Measurements from ENCODE around the gene BAIAP3. TPM values are rescaled to one million over a fixed set of nuclear protein-coding genes. Genes with fewer than 3 reads are reported as not detected.
A peak's percentile ranks its signal among the peaks of the same experiment; 100 is the strongest.
"Not testable (repeated sequence)": the region's sequence is repeated elsewhere in the genome, so short reads cannot be mapped to it uniquely, and the experiment has no call there.

BAIAP3 gene
- total RNA-seq, 2 experiments from 2014 or later = 3.2 to 6.3 TPM

DNA sequence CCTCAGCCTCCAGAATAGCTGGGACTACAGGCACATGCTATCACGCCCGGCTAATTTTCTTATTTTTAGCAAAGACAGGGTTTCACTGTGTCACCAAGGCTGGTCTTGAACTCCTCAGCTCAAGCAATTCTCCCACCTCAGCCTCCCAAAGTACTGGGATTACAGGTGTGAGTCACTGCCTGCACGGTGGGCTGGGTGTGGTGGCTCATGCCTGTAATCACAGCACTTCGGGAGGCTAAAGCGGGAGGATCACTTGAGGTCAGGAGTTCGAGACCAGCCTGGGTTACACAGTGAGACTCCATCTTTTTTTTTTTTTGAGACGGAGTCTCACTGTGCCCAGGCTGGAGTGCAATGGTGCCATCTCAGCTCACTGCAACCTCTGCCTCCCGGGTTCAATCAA is 40.6 kb upstream of the BAIAP3 start:
- CTCF ChIA-PET (ENCODE audit: unreplicated experiment); BruUV-seq (replicated peaks); H3K9me2 ChIP-seq (ENCODE audit: insufficient read depth, low read length); H3K9me3 ChIP-seq (ENCODE audit: low read length); H3K4me2 ChIP-seq (ENCODE audit: low read length); H3K79me2 ChIP-seq (ENCODE audit: insufficient read depth, low read depth, low read length); H3K27ac ChIP-seq (ENCODE audit: low read depth, low read length, poor library complexity, severe bottlenecking); H4K20me1 ChIP-seq (ENCODE audit: insufficient read depth, low read length); H2AFZ ChIP-seq (ENCODE audit: low read length); H3K4me3 ChIP-seq (ENCODE audit: low read depth, low read length, poor library complexity, severe bottlenecking); H3K36me3 ChIP-seq (ENCODE audit: insufficient read depth, low read length); DNase-seq (ENCODE audit: low spot score); intact Hi-C loops (cut with micrococcal nuclease; ENCODE audit: unreplicated experiment): not testable (repeated sequence)
- POLR2A ChIA-PET = interaction anchor here (0.8 kb wide), 1 partner anchor 120 kb away, joined by 3 read pairs; no protein-coding TSS in a partner anchor
- peaks cover 19% of the 10 kb centered on the region for H3K4me1 ChIP-seq (ENCODE audit: insufficient read depth, low read length, poor library complexity, severe bottlenecking)

DNA sequence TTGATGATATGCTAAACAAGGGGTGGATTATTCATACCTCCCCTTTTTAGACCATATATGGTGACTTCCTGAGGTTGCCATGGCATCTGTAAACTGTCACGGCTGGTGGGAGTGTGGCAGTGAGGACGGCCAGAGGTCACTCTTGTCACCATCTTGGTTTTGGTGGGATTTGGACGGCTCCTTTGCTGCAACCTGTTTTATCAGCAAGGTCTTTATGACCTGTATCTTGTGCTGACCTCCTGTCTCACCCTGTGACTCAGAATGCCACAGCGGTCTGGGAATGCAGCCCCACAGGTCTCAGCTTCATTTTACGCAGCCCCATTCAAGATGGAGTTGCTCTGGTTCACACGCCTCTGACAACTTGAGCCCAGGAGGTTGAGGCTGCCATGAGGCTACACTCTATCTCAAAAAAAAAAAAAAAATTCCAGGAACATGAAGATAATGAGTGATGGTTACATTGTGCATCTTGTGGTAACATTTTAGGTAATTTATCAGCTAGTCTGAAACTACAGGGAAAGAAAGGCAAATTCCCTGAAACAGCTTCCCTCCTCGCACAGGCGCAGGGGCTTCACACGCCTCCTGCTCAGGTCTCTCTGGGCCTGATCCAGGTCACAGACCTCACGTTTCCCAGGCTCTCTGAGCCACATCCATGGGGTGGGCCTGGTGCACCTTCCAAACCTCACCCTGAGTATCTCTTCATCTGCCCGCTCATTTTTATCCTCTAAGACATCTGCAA is 39.4 kb upstream of the BAIAP3 start:
- BruUV-seq (replicated peaks) = no TSS peak
- peaks cover 19% of the 10 kb centered on the region for H3K4me1 ChIP-seq (ENCODE audit: insufficient read depth, low read length, poor library complexity, severe bottlenecking)
- H3K27ac ChIP-seq (ENCODE audit: low read depth, low read length, poor library complexity, severe bottlenecking) = no peak overlapping the region
- intact Hi-C loops (cut with micrococcal nuclease; ENCODE audit: unreplicated experiment) = no loop called here
- TF ChIP-seq, protein P1, sequence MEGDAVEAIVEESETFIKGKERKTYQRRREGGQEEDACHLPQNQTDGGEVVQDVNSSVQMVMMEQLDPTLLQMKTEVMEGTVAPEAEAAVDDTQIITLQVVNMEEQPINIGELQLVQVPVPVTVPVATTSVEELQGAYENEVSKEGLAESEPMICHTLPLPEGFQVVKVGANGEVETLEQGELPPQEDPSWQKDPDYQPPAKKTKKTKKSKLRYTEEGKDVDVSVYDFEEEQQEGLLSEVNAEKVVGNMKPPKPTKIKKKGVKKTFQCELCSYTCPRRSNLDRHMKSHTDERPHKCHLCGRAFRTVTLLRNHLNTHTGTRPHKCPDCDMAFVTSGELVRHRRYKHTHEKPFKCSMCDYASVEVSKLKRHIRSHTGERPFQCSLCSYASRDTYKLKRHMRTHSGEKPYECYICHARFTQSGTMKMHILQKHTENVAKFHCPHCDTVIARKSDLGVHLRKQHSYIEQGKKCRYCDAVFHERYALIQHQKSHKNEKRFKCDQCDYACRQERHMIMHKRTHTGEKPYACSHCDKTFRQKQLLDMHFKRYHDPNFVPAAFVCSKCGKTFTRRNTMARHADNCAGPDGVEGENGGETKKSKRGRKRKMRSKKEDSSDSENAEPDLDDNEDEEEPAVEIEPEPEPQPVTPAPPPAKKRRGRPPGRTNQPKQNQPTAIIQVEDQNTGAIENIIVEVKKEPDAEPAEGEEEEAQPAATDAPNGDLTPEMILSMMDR (conservative IDR thresholded peaks at IDR 0.05; ENCODE audit: low read length) = no peak
- no peak for TF ChIP-seq EZH2phosphoT487 (IDR thresholded peaks at IDR 0.05; ENCODE audit: borderline replicate concordance, low read depth, low read length)
- H3K4me3 ChIP-seq (ENCODE audit: low read depth, low read length, poor library complexity, severe bottlenecking) = no peak overlapping the region
- no peaks in the 10 kb centered on the region for H3K36me3 ChIP-seq (ENCODE audit: insufficient read depth, low read length)
- H3K4me2 ChIP-seq (ENCODE audit: low read length) = no peak overlapping the region
- no peak overlapping the region for H2AFZ ChIP-seq (ENCODE audit: low read length)
- no peaks in the 10 kb centered on the region for H3K9me2 ChIP-seq (ENCODE audit: insufficient read depth, low read length)
- ChIA-PET CTCF (ENCODE audit: unreplicated experiment) (no interaction called here), POLR2A (no interaction called here)
- H4K20me1 ChIP-seq (ENCODE audit: insufficient read depth, low read length) = no peaks in the 10 kb centered on the region
- no peak for DNase-seq (ENCODE audit: low spot score)
- H3K79me2 ChIP-seq (ENCODE audit: insufficient read depth, low read depth, low read length) = no peaks in the 10 kb centered on the region
- no peaks in the 10 kb centered on the region for H3K9me3 ChIP-seq (ENCODE audit: low read length)

DNA sequence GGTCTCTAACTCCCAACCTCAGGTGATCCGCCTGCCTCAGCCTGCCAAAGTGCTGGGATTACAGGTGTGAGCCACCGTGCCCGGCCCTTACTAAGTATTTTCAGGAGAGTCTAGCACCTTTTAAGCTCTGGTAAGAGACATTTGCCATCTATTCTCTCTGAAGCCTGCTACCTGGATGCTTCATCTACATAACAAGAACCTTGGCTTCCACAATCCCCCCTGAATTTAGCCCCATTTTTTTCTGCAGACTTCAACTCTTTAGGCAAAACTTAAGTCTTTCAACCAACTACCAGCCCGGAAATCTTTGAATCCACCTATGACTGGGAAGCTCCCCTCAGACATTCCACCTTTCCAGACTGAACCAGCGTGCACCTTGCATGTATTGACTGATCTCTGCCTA is 38.0 kb upstream of the BAIAP3 start:
- ChIA-PET POLR2A (interaction anchor here (0.7 to 1.2 kb wide), 2 partner anchors 9 to 159 kb away, joined by 3 to 4 read pairs; no protein-coding TSS in a partner anchor), CTCF (ENCODE audit: unreplicated experiment) (no interaction called here)
- Histone ChIP-seq H3K9me3 (ENCODE audit: low read length) (no peaks in the 10 kb centered on the region), H2AFZ (ENCODE audit: low read length) (no peak overlapping the region), H3K79me2 (ENCODE audit: insufficient read depth, low read depth, low read length) (no peaks in the 10 kb centered on the region), H4K20me1 (ENCODE audit: insufficient read depth, low read length) (no peaks in the 10 kb centered on the region), H3K4me3 (ENCODE audit: low read depth, low read length, poor library complexity, severe bottlenecking) (no peak overlapping the region), H3K4me2 (ENCODE audit: low read length) (no peak overlapping the region), H3K9me2 (ENCODE audit: insufficient read depth, low read length) (no peaks in the 10 kb centered on the region), H3K36me3 (ENCODE audit: insufficient read depth, low read length) (no peaks in the 10 kb centered on the region), H3K27ac (ENCODE audit: low read depth, low read length, poor library complexity, severe bottlenecking) (no peak overlapping the region), H3K4me1 (ENCODE audit: insufficient read depth, low read length, poor library complexity, severe bottlenecking) (peaks cover 20% of the 10 kb centered on the region)
- DNase-seq (ENCODE audit: low spot score) = no peak
- intact Hi-C loops (cut with micrococcal nuclease; ENCODE audit: unreplicated experiment) = no loop called here
- no peak for TF ChIP-seq EZH2phosphoT487 (IDR thresholded peaks at IDR 0.05; ENCODE audit: borderline replicate concordance, low read depth, low read length)
- TF ChIP-seq, protein P1 (conservative IDR thresholded peaks at IDR 0.05; ENCODE audit: low read length) = no peak
- no TSS peak for BruUV-seq (replicated peaks)

DNA sequence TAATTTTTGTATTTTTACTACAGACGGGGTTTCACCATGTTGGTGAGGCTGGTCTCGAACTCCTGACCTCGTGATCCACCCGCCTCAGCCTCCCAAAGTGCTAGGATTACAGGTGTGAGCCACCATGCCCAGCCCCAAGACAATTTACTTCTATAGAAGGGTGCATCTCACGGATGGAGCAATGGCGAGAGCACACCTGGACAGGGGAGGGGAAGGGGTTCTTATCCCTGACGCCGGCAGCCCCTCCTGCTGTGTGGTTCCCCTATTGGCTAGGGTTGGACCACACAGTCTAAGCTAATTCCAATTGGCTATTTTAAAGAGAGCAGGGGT is 36.8 kb upstream of the BAIAP3 start:
- intact Hi-C loops (cut with micrococcal nuclease; ENCODE audit: unreplicated experiment); CTCF ChIA-PET (ENCODE audit: unreplicated experiment); H3K79me2 ChIP-seq (ENCODE audit: insufficient read depth, low read depth, low read length); H3K36me3 ChIP-seq (ENCODE audit: insufficient read depth, low read length); DNase-seq (ENCODE audit: low spot score); POLR2A ChIA-PET; H4K20me1 ChIP-seq (ENCODE audit: insufficient read depth, low read length); H3K9me3 ChIP-seq (ENCODE audit: low read length); BruUV-seq (replicated peaks); H3K9me2 ChIP-seq (ENCODE audit: insufficient read depth, low read length): not testable (repeated sequence)
- peak overlapping the region; percentile 60 for H3K27ac ChIP-seq (ENCODE audit: low read depth, low read length, poor library complexity, severe bottlenecking)
- H3K4me2 ChIP-seq (ENCODE audit: low read length) = peak overlapping the region; percentile 68
- H2AFZ ChIP-seq (ENCODE audit: low read length) = peak overlapping the region; percentile 82; the same call in 1 of the 2 replicates
- peaks cover 23% of the 10 kb centered on the region for H3K4me1 ChIP-seq (ENCODE audit: insufficient read depth, low read length, poor library complexity, severe bottlenecking)
- peak overlapping the region; percentile 22 for H3K4me3 ChIP-seq (ENCODE audit: low read depth, low read length, poor library complexity, severe bottlenecking)

All from OCI-LY7 (cell line).